Stomach (tissue), 4 donors: ENCODE results near the gene FAR1.

Source experiments
- CTCF ChIP-seq, 7 experiments: fragments of 450-650 bp in 4 of 7; fragments of 200-600 bp in 3 of 7; sonication (generic) in 3 of 7; IDR thresholded peaks; one replicate each; pipeline ENCODE4 v1.5.1; 2016 to 2019; ENCODE audit warnings: antibody characterized with exemption in 7 of 7, control low read depth in 2 of 7, mild to moderate bottlenecking in 1 of 7
- EP300 ChIP-seq: sonication (generic); formaldehyde crosslinking; IDR thresholded peaks from one replicate; pipeline ENCODE4 v1.6.1; 2017; ENCODE audit warnings: antibody characterized with exemption
- POLR2A ChIP-seq, 4 donors: fragments of 450-650 bp; IDR thresholded peaks; one replicate each; pipeline ENCODE4 v1.6.1; 2016; ENCODE audit warnings: antibody characterized with exemption in 4 of 4, control low read depth in 2 of 4, mild to moderate bottlenecking in 1 of 4, moderate library complexity in 1 of 4
- POLR2AphosphoS5 ChIP-seq, 3 donors: sonication (generic); formaldehyde crosslinking; IDR thresholded peaks; one replicate each; pipeline ENCODE4 v1.6.1; 2016; ENCODE audit warnings: antibody characterized with exemption in 3 of 3

- no peak for TF ChIP-seq CTCF (IDR thresholded peaks at IDR 0.05)
- no peak for TF ChIP-seq EP300
- TF ChIP-seq POLR2AphosphoS5 (IDR thresholded peaks at IDR 0.05): no peak
- no peak for TF ChIP-seq POLR2A (IDR thresholded peaks at IDR 0.05)
Measured at GRCh38 chr11:13620063-13620462, 48.4 kb upstream of the FAR1 start.
